Thymus (tissue), 11 donors: Measurements from ENCODE around the gene FLT3LG. TPM values are rescaled to one million over a fixed set of nuclear protein-coding genes. Genes with fewer than 3 reads are reported as not detected.
"Not testable (repeated sequence)": the region's sequence is repeated elsewhere in the genome, so short reads cannot be mapped to it uniquely, and the experiment has no call there.

Experiments used
- DNase-seq, 9 donors: peaks; one replicate each; pipeline ENCODE4 v3.0.0-alpha.2; 2013; ENCODE audit warnings: low spot score in 9 of 9, low read depth in 6 of 9, missing footprints in 1 of 9
- H3K27ac ChIP-seq, 2 donors: one replicate each; pipeline ENCODE4 v1.5.1; 2013; ENCODE audit warnings: control low read depth in 1 of 2, low read depth in 1 of 2, low read length in 1 of 2, mild to moderate bottlenecking in 1 of 2, moderate library complexity in 1 of 2
- H3K27me3 ChIP-seq, 2 donors: one replicate each; pipeline ENCODE4 v1.5.1; 2013; ENCODE audit warnings: low read length in 1 of 2; ENCODE audit not compliant: control insufficient read depth in 2 of 2, insufficient read depth in 1 of 2
- H3K36me3 ChIP-seq, 2 donors: one replicate each; pipeline ENCODE4 v1.5.1; 2013; ENCODE audit warnings: low read length in 1 of 2, mild to moderate bottlenecking in 1 of 2, moderate library complexity in 1 of 2; ENCODE audit not compliant: control insufficient read depth in 2 of 2, insufficient read depth in 2 of 2
- H3K4me1 ChIP-seq, 2 donors: one replicate each; pipeline ENCODE4 v1.5.1; 2013; ENCODE audit warnings: low read length in 2 of 2; ENCODE audit not compliant: control insufficient read depth in 2 of 2, insufficient read depth in 2 of 2
- H3K4me3 ChIP-seq, 2 donors: one replicate each; pipeline ENCODE4 v1.5.1; 2013; ENCODE audit warnings: low read length in 2 of 2, control low read depth in 1 of 2, mild to moderate bottlenecking in 1 of 2
- H3K9me3 ChIP-seq, 2 donors: one replicate each; pipeline ENCODE4 v1.5.1; 2013; ENCODE audit warnings: low read length in 1 of 2, mild to moderate bottlenecking in 1 of 2; ENCODE audit not compliant: control insufficient read depth in 2 of 2, insufficient read depth in 1 of 2
- WGBS: extraction: QIAGEN DNeasy Blood & Tissue Kit; methylation state at CpG from one replicate; pipeline ENCODE4 v1.1.7; 2013; 5-methylcytosine and 5-hydroxymethylcytosine counted together
- polyA plus RNA-seq: library from polyadenylated mRNA; stranded (reverse); fragments of 200-250 nt; gene quantifications from one replicate; pipeline ENCODE4 v1.2.3, GENCODE V29; 2013
- total RNA-seq: library from RNA; stranded (reverse); fragments of 120-200 nt; gene quantifications from one replicate; pipeline ENCODE4 v1.2.4, GENCODE V29; 2013
- donor health status: healthy.

FLT3LG gene
- total and polyA plus RNA-seq, 2 donors, result 22.3 to 32.1 TPM

GRCh38 chr19:49455773-49456172 lies 18.2 kb upstream of the FLT3LG start:
- Histone ChIP-seq H3K9me3 (peaks cover 0 to 12% of the 10 kb centered on the region in 2 donors), H3K4me1 (peaks cover 11 to 32% of the 10 kb centered on the region in 2 donors), H3K27ac (no peak overlapping the region), H3K27me3 (no peaks in the 10 kb centered on the region), H3K36me3 (peaks cover 19 to 23% of the 10 kb centered on the region in 2 donors), H3K4me3 (no peak overlapping the region)
- DNase-seq, result no peak
- WGBS, result 98% methylated on average over 5 of the region's 5 CpGs

DNA sequence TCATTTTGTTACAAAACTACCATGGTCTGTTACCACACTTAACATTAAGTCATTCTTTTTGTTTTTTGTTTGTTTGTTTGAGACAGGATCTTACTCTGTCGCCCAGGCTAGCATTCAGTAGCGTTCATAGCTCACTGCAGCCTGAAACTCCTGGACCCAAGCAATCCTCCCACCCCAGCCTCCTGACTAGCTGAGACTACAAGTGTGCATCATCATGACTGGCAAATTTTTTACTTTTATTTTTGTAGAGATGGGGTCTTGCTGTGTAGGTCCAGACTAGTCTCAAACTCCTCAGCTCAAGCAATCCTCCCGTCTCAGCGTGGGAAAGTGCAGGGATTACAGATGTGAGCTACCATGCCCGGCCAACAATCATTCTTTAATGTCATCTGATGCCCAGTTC lies 17.7 kb upstream of the FLT3LG start:
- peaks cover 0 to 12% of the 10 kb centered on the region in 2 donors for H3K9me3 ChIP-seq
- H3K4me3 ChIP-seq, result no peak overlapping the region
- no peak overlapping the region for H3K27ac ChIP-seq
- no peak for DNase-seq
- peaks cover 21 to 23% of the 10 kb centered on the region in 2 donors for H3K36me3 ChIP-seq
- no peaks in the 10 kb centered on the region for H3K27me3 ChIP-seq
- H3K4me1 ChIP-seq, result peaks cover 10 to 27% of the 10 kb centered on the region in 2 donors
- 95% methylated on average over 5 of the region's 5 CpGs for WGBS

DNA sequence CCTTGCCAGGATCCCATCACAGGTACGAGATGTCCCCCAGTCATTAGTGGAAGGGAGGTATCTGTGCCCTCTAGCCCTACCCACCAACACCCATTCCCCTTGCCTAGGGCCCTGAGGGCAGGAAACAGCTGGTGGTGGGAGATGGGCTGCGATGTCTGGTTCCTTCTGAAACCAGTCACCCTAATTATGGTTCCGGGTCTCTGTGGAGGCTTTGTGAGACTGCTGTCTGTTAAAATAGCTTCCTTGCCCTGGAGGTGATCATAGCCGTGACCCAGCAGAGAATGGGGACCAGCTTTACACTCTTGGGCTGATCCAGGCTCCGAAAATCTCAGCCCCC lies 15.5 kb upstream of the FLT3LG start:
- Histone ChIP-seq H3K36me3 (peaks cover 26 to 30% of the 10 kb centered on the region in 2 donors), H3K27ac (no peak overlapping the region), H3K4me1 (peaks cover 7 to 14% of the 10 kb centered on the region in 2 donors), H3K9me3 (peaks cover 0 to 3% of the 10 kb centered on the region in 2 donors), H3K4me3 (no peak overlapping the region), H3K27me3 (no peaks in the 10 kb centered on the region)
- WGBS, result 93% methylated on average over 5 of the region's 5 CpGs
- DNase-seq, result no peak

GRCh38 chr19:49459388-49459787 lies 14.6 kb upstream of the FLT3LG start:
- Histone ChIP-seq H3K9me3 (no peaks in the 10 kb centered on the region), H3K27ac (no peak overlapping the region), H3K27me3 (no peaks in the 10 kb centered on the region), H3K4me1 (peaks cover 1 to 6% of the 10 kb centered on the region in 2 donors), H3K36me3 (peaks cover 31 to 38% of the 10 kb centered on the region in 2 donors), H3K4me3 (no peak overlapping the region)
- 99% methylated on average over 12 of the region's 12 CpGs for WGBS
- DNase-seq, result no peak

- WGBS, result 0% methylated on average over 1 of the region's 1 CpG
- not testable (repeated sequence) for H3K4me1 ChIP-seq, H3K27me3 ChIP-seq, DNase-seq, H3K9me3 ChIP-seq, H3K4me3 ChIP-seq, H3K27ac ChIP-seq
- peaks cover 40 to 54% of the 10 kb centered on the region in 2 donors for H3K36me3 ChIP-seq
Measured at GRCh38 chr19:49461130-49461529, 12.9 kb upstream of the FLT3LG start.

DNA sequence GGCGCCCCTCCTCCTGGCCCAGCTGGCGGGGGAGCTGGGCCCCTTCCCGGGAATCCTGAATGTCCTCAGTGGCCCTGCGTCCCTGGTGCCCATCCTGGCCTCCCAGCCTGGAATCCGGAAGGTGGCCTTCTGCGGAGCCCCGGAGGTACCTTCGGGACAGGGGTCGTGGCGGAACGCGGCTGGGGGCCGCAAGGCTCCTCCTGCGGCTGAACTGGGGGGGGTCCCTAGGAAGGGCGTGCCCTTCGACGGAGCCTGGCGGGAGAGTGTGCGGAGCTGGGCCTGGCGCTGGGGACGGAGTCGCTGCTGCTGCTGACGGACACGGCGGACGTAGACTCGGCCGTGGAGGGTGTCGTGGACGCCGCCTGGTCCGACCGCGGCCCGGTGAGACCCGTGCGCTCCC lies 12.4 kb upstream of the FLT3LG start:
- H3K9me3 ChIP-seq, result no peaks in the 10 kb centered on the region
- 97% methylated on average over 37 of the region's 37 CpGs for WGBS
- peaks cover 40 to 58% of the 10 kb centered on the region in 2 donors for H3K36me3 ChIP-seq
- no peaks in the 10 kb centered on the region for H3K27me3 ChIP-seq
- no peak for DNase-seq
- H3K27ac ChIP-seq, result no peak overlapping the region
- peaks cover 0 to 4% of the 10 kb centered on the region in 2 donors for H3K4me1 ChIP-seq
- H3K4me3 ChIP-seq, result no peak overlapping the region

DNA sequence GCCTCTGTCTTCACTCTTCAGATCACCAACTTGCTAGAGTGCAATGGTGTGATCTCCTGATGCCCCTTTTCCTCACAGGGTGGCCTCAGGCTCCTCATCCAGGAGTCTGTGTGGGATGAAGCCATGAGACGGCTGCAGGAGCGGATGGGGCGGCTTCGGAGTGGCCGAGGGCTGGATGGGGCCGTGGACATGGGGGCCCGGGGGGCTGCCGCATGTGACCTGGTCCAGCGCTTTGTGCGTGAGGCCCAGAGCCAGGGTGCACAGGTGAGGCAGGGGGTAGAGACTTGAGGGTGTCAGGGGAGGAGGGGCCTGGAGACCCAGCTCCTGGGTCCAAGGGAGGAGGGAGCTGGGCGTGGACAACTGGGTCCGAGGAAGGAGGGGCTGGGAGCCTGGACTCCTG lies 11.5 kb upstream of the FLT3LG start:
- Histone ChIP-seq H3K4me1 (peaks cover 0 to 3% of the 10 kb centered on the region in 2 donors), H3K27ac (no peak overlapping the region), H3K4me3 (no peak overlapping the region), H3K36me3 (peaks cover 36 to 62% of the 10 kb centered on the region in 2 donors), H3K9me3 (no peaks in the 10 kb centered on the region), H3K27me3 (no peaks in the 10 kb centered on the region)
- no peak for DNase-seq
- 90% methylated on average over 12 of the region's 12 CpGs for WGBS

DNA sequence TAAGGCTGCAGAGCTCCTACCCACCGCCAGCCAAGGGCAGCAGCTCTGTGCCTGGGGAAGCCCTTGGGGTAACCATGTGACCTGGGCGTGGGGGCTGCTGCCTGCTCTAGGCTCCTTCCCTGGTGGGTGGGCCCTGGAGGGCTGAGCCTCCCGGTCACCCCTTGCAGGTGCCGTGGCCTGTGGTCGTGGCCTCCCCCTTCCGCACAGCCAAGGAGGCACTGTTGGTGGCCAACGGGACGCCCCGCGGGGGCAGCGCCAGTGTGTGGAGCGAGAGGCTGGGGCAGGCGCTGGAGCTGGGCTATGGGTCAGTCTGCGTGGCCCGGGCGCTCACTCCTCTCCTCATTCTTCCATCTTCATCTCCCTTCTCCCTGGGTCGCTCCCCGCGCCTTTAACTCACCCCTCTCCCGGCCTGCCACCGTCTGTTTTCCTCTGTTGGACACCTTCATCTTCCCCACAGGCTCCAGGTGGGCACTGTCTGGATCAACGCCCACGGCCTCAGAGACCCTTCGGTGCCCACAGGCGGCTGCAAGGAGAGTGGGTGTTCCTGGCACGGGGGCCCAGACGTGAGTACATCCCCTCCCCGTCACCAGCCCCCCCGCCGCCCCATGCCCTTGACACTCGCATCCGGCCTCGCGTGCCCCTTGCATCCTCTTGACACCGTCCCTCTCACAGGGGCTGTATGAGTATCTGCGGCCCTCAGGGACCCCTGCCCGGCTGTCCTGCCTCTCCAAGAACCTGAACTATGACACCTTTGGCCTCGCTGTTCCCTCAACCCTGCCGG lies 9.9 kb upstream of the FLT3LG start:
- 98% methylated on average over 39 of the region's 39 CpGs for WGBS
- DNase-seq, result no peak
- H3K9me3 ChIP-seq, result no peaks in the 10 kb centered on the region
- peaks cover 0 to 12% of the 10 kb centered on the region in 2 donors for H3K4me1 ChIP-seq
- no peak overlapping the region for H3K27ac ChIP-seq
- H3K36me3 ChIP-seq, result peaks cover 31 to 62% of the 10 kb centered on the region in 2 donors
- H3K27me3 ChIP-seq, result no peaks in the 10 kb centered on the region
- no peak overlapping the region for H3K4me3 ChIP-seq

GRCh38 chr19:49465371-49465770 lies 8.6 kb upstream of the FLT3LG start:
- over 99% methylated on average over 3 of the region's 3 CpGs for WGBS
- Histone ChIP-seq H3K4me1 (peaks cover 8 to 23% of the 10 kb centered on the region in 2 donors), H3K27ac (no peak overlapping the region), H3K9me3 (no peaks in the 10 kb centered on the region), H3K4me3 (no peak overlapping the region), H3K27me3 (no peaks in the 10 kb centered on the region), H3K36me3 (peaks cover 31 to 56% of the 10 kb centered on the region in 2 donors)
- no peak for DNase-seq
